ENCODE measurements around the gene SAMD11. TPM values are rescaled to one million over a fixed set of nuclear protein-coding genes. Genes with fewer than 3 reads are reported as not detected.

Gene SAMD11
- total RNA-seq, 2 donors from 2014 or later: 3.0 to 4.2 TPM

DNA sequence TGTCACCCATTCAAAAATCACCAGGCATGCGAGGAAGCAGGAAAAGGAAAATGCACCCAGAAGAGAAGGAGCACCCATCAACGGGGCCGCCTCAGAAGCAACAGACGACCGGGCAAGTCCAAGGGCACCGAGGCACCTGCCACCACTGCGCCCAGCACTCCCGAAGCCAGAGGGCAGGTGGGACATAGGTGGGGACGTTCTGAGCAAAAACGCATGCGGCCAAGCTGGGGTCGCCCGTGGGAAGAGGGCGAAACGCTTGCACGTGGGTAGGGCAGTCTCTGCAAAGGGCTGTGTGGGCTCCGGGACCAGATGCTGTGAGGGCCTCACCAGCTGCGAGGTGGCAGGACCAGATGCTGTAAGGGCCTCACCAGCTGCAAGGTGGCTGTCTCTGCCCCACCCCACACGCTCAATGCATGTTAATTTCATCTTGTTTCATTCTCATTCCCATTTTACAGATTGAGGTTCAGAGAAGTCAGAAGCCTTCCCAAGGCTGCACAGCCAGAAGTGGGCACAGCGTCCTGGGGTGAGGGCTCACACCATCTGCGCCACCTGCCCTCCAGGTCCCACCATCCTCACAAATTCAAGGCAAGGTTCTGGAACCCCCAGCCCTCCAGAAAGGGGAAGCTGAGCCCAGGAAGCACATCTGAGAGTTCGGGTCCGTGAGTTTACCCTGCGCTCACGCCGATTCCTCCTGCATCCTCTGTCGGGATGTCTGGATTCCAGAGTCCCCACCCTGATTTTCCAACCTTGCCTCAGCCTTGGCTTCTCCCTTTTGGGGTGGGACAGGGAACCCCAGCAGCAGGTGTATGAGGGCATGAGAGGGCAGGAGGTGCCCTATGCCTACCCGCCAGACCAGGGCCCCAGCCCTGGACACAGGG, 8.2 kb upstream of the SAMD11 start:
- Histone ChIP-seq H3K27me3 (peaks cover 64% of the 10 kb centered on the region), H3K4me1 (peaks cover 3% of the 10 kb centered on the region), H3K27ac (no peak overlapping the region), H3K36me3 (no peaks in the 10 kb centered on the region), H3K4me3 (no peak overlapping the region), H3K9me3 (no peaks in the 10 kb centered on the region), H3K9ac (ENCODE audit: low read depth in 2 of 2, low read length in 2 of 2) (no peak overlapping the region)
- TF ChIP-seq, protein P1, sequence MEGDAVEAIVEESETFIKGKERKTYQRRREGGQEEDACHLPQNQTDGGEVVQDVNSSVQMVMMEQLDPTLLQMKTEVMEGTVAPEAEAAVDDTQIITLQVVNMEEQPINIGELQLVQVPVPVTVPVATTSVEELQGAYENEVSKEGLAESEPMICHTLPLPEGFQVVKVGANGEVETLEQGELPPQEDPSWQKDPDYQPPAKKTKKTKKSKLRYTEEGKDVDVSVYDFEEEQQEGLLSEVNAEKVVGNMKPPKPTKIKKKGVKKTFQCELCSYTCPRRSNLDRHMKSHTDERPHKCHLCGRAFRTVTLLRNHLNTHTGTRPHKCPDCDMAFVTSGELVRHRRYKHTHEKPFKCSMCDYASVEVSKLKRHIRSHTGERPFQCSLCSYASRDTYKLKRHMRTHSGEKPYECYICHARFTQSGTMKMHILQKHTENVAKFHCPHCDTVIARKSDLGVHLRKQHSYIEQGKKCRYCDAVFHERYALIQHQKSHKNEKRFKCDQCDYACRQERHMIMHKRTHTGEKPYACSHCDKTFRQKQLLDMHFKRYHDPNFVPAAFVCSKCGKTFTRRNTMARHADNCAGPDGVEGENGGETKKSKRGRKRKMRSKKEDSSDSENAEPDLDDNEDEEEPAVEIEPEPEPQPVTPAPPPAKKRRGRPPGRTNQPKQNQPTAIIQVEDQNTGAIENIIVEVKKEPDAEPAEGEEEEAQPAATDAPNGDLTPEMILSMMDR (IDR thresholded peaks at IDR 0.05): no peak
- DNase-seq: no peak
- intact Hi-C loops (cut with DNase I): no loop called here

DNA sequence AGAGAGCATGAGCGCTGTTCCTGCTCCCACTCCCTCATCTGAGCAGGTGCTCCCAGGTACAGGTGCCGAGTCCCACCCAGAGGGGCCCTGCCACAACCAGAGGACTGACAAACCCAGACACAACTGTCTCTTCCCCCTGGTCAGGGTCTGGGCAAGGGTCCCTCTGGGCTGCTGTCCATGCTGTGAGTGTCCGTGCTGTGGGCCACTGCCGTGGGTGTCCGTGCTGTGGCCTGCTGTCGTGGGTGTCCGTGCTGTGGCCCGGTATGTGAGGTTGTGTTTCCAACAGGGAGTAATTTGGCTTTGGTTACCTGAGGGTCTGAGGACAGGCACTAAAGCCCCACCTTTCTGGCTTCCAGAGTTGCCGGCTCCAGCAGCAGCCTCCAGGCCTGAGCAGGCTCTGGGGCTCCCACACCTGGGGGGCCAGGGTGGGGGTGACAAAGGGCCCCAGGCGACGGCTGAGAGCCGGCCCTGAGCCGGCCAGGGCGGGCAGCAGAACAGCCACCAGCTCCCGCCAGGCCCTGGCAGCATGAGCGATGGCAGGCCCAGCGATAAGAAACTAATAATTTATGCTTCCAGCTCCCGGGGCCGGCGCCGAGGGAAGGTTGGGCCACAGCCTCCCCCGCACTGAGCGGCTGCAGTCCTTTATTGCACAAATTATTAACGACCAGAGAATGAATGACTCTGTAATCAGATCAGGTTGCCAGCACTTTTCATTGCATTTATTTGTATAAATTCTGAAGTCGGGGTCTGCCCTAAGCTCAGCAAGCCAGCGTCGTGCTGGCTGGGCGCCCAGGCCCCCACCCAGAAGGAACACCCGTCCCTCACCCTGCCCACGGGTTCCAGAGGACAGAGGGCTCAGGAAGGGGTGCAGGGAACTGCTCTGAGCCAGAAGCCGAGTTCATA, 7.3 kb upstream of the SAMD11 start:
- no peaks in the 10 kb centered on the region for H3K9me3 ChIP-seq
- H3K4me3 ChIP-seq: no peak overlapping the region
- no peak overlapping the region for H3K9ac ChIP-seq (ENCODE audit: low read depth in 2 of 2, low read length in 2 of 2)
- H3K4me1 ChIP-seq: peaks cover 11% of the 10 kb centered on the region
- H3K36me3 ChIP-seq: no peaks in the 10 kb centered on the region
- intact Hi-C loops (cut with DNase I): no loop called here
- no peak overlapping the region for H3K27ac ChIP-seq
- peaks cover 63% of the 10 kb centered on the region for H3K27me3 ChIP-seq
- TF ChIP-seq, protein P1 (IDR thresholded peaks at IDR 0.05): no peak
- DNase-seq: no peak

DNA sequence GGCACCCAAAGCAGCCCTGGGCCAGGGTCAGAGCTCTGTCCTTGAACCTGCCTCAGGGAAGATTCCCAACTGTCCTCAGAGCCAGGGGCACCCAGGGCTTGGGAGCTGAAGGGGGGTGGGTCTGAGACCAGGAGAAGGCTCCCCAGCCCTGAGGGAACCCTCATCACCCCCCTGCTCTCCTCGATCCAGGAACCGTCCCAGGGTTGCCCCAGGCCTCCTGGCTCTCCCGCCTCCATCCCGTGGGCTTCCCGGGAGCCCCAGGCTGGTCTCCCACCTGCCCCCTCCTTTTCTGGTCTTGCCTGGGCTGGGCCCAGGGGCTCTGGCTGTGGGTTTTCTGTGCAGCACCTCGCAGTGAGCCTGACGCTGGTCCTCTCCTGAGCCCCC, 6.7 kb upstream of the SAMD11 start:
- Histone ChIP-seq H3K36me3 (no peaks in the 10 kb centered on the region), H3K4me1 (peaks cover 11% of the 10 kb centered on the region), H3K9me3 (no peaks in the 10 kb centered on the region), H3K9ac (ENCODE audit: low read depth in 2 of 2, low read length in 2 of 2) (no peak overlapping the region), H3K27me3 (peaks cover 64% of the 10 kb centered on the region), H3K27ac (no peak overlapping the region), H3K4me3 (no peak overlapping the region)
- TF ChIP-seq, protein P1 (IDR thresholded peaks at IDR 0.05): no peak
- intact Hi-C loops (cut with DNase I): no loop called here
- no peak for DNase-seq

DNA sequence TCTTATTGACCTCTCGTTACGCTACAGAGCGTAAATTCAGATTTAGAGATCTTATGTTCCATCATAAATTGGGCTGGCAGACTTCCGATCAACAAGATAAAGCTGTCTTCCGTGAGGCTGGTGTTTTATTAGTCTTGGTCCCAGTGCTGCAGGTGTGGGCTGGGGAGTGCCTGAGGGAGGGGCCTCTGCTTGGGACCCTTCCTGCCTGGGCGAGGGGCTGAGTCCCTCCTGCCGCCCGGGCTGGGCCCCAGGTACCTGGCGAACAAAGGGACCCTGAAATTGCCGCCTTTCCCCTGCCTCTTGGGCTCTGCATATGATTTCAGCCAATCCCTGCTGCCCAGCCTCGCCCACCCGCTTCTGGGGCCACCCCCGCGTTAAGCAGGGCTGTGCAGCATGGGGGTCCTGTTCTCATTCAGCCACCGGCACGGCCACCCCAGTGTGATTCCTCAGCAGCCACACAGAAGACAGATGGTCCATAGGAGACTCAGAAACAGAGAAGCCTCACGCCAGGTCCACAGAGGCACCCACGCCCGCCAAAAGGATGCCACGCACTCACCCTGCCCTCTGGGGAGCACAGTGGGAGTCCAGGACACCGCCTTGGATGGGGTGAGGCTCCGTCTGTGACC, 6.1 kb upstream of the SAMD11 start:
- Histone ChIP-seq H3K36me3 (no peaks in the 10 kb centered on the region), H3K9ac (ENCODE audit: low read depth in 2 of 2, low read length in 2 of 2) (no peak overlapping the region), H3K4me3 (no peak overlapping the region), H3K27ac (no peak overlapping the region), H3K4me1 (peaks cover 11% of the 10 kb centered on the region), H3K9me3 (no peaks in the 10 kb centered on the region), H3K27me3 (peaks cover 69% of the 10 kb centered on the region)
- no peak for DNase-seq
- intact Hi-C loops (cut with DNase I): no loop called here
- TF ChIP-seq, protein P1 (IDR thresholded peaks at IDR 0.05): no peak

DNA sequence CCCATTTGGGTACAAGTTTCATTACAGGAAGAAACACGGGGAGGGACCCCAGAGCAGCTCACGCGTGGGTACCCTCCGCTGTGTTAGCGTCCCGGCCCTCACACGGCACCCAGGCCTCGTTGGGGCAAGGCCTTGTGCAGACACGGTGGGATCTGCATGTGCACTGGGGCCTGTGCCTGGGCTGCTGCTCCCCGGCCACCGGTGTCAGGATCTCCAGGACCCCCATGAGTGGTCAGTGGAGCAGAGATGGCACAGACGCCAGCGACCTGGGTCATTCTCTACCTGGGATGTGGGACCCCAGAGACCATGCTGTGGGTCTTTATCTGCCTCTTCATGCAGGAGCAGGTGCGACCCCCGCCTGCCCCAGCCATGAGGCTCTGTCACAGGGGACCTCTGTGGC, 5.4 kb upstream of the SAMD11 start:
- intact Hi-C loops (cut with DNase I): no loop called here
- Histone ChIP-seq H3K4me3 (no peak overlapping the region), H3K9ac (ENCODE audit: low read depth in 2 of 2, low read length in 2 of 2) (no peak overlapping the region), H3K4me1 (peaks cover 16% of the 10 kb centered on the region), H3K27me3 (peaks cover 77% of the 10 kb centered on the region), H3K9me3 (no peaks in the 10 kb centered on the region), H3K27ac (no peak overlapping the region), H3K36me3 (no peaks in the 10 kb centered on the region)
- no peak for DNase-seq
- TF ChIP-seq, protein P1 (IDR thresholded peaks at IDR 0.05): no peak
